Loucy (cell line): ENCODE results near the gene ZNF524.

Source experiments
- H2AFZ ChIP-seq: fragments of 200-600 bp; sonication (generic); 2 replicates; pipeline ENCODE4 v1.6.0; 2016; ENCODE audit warnings: antibody characterized with exemption, mild to moderate bottlenecking, low read length, moderate library complexity
- H3F3A ChIP-seq: fragments of 200-600 bp; 2 replicates; pipeline ENCODE4 v1.6.0; 2016; ENCODE audit warnings: antibody characterized with exemption, low read depth, mild to moderate bottlenecking
- H3K27me3 ChIP-seq: fragments of 200-600 bp; sonication (generic); 2 replicates; pipeline ENCODE4 v1.6.1; 2014; ENCODE audit warnings: low read length, mild to moderate bottlenecking; ENCODE audit not compliant: insufficient read depth, poor library complexity, severe bottlenecking
- H3K36me3 ChIP-seq: fragments of 200-600 bp; sonication (generic); 2 replicates; pipeline ENCODE4 v1.6.1; 2016; ENCODE audit warnings: low read length; ENCODE audit not compliant: insufficient read depth
- H3K4me1 ChIP-seq: fragments of 200-600 bp; sonication (generic); 2 replicates; pipeline ENCODE4 v1.5.1; 2014; ENCODE audit warnings: low read length, mild to moderate bottlenecking; ENCODE audit not compliant: insufficient read depth, poor library complexity, severe bottlenecking
- H3K4me2 ChIP-seq: fragments of 200-600 bp; sonication (generic); 2 replicates; pipeline ENCODE4 v1.6.0; 2014; ENCODE audit warnings: antibody characterized with exemption, low read length, low read depth, mild to moderate bottlenecking; ENCODE audit not compliant: poor library complexity, severe bottlenecking
- H3K4me3 ChIP-seq: fragments of 200-600 bp; sonication (generic); 2 replicates; pipeline ENCODE4 v1.5.1; 2014; ENCODE audit warnings: low read length, mild to moderate bottlenecking, mixed read lengths; ENCODE audit not compliant: poor library complexity, severe bottlenecking
- H3K79me2 ChIP-seq: fragments of 200-600 bp; sonication (generic); 2 replicates; pipeline ENCODE4 v1.6.1; 2014; ENCODE audit warnings: low read length; ENCODE audit not compliant: insufficient read depth
- H3K9ac ChIP-seq: fragments of 200-600 bp; sonication (generic); 2 replicates; pipeline ENCODE4 v1.6.0; 2014; ENCODE audit warnings: mild to moderate bottlenecking, low read depth, low read length, moderate library complexity; ENCODE audit not compliant: poor library complexity, severe bottlenecking
- H3K9me2 ChIP-seq: fragments of 200-600 bp; sonication (generic); replicated peaks from 2 replicates; pipeline ENCODE4 v1.6.1; 2016; ENCODE audit warnings: low read depth, low read length, mixed read lengths
- H3K9me3 ChIP-seq: fragments of 200-600 bp; sonication (generic); 2 replicates; pipeline ENCODE4 v1.6.1; 2014; ENCODE audit warnings: mild to moderate bottlenecking, antibody characterized with exemption, low read length, low read depth; ENCODE audit not compliant: insufficient read depth
- H4K20me1 ChIP-seq: fragments of 200-600 bp; sonication (generic); 2 replicates; pipeline ENCODE4 v1.6.0; 2014; ENCODE audit warnings: antibody characterized with exemption, low read length, mild to moderate bottlenecking; ENCODE audit not compliant: insufficient read depth, poor library complexity, severe bottlenecking
- EZH2phosphoT487 ChIP-seq: fragments of 200-600 bp; IDR thresholded peaks from 2 replicates; pipeline ENCODE4 v1.6.1; 2018; ENCODE audit warnings: antibody characterized with exemption, mild to moderate bottlenecking, moderate library complexity, borderline replicate concordance
- TF ChIP-seq, protein P1 (sequence below): fragments of 200-600 bp; sonication (generic); conservative IDR thresholded peaks from 2 replicates; pipeline ENCODE4 v1.5.1; 2014; ENCODE audit warnings: mild to moderate bottlenecking, antibody characterized with exemption, low read length

Gene ZNF524

DNA sequence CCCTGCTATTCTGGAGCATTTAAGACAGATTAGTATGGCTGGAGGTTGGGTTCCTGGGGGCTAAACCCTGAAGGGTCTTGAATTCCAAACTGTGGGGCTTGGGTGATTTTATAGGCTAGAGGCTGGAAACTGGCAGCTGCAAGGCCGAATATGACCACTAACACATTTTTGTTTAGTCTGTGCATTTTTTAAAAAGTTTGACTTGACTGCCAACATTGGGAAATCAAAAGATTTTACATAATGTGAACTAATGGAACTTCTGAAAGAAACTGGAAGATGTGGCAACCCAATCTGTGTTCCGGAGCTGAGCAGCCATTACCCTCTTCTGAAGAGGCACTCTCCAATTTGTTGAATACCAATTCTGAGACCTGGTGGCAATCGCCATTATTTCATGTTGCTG lies 19.2 kb downstream of the ZNF524 start:
- Histone ChIP-seq H3K4me1 (peaks cover 11% of the 10 kb centered on the region), H4K20me1 (peaks cover 6% of the 10 kb centered on the region), H3F3A (no peaks in the 10 kb centered on the region), H3K9me3 (no peaks in the 10 kb centered on the region), H3K9ac (no peak overlapping the region), H3K4me3 (no peak overlapping the region), H3K27me3 (no peaks in the 10 kb centered on the region), H2AFZ (no peak overlapping the region), H3K36me3 (peaks cover 14% of the 10 kb centered on the region; the same call in 1 of the 2 replicates), H3K79me2 (0 out of 2 replicates have a peak, but pooled peaks cover 7% of the 10 kb centered on the region), H3K9me2 (no peaks in the 10 kb centered on the region), H3K4me2 (no peak overlapping the region)
- TF ChIP-seq EZH2phosphoT487: no peak
- TF ChIP-seq, protein P1, sequence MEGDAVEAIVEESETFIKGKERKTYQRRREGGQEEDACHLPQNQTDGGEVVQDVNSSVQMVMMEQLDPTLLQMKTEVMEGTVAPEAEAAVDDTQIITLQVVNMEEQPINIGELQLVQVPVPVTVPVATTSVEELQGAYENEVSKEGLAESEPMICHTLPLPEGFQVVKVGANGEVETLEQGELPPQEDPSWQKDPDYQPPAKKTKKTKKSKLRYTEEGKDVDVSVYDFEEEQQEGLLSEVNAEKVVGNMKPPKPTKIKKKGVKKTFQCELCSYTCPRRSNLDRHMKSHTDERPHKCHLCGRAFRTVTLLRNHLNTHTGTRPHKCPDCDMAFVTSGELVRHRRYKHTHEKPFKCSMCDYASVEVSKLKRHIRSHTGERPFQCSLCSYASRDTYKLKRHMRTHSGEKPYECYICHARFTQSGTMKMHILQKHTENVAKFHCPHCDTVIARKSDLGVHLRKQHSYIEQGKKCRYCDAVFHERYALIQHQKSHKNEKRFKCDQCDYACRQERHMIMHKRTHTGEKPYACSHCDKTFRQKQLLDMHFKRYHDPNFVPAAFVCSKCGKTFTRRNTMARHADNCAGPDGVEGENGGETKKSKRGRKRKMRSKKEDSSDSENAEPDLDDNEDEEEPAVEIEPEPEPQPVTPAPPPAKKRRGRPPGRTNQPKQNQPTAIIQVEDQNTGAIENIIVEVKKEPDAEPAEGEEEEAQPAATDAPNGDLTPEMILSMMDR: no peak

DNA sequence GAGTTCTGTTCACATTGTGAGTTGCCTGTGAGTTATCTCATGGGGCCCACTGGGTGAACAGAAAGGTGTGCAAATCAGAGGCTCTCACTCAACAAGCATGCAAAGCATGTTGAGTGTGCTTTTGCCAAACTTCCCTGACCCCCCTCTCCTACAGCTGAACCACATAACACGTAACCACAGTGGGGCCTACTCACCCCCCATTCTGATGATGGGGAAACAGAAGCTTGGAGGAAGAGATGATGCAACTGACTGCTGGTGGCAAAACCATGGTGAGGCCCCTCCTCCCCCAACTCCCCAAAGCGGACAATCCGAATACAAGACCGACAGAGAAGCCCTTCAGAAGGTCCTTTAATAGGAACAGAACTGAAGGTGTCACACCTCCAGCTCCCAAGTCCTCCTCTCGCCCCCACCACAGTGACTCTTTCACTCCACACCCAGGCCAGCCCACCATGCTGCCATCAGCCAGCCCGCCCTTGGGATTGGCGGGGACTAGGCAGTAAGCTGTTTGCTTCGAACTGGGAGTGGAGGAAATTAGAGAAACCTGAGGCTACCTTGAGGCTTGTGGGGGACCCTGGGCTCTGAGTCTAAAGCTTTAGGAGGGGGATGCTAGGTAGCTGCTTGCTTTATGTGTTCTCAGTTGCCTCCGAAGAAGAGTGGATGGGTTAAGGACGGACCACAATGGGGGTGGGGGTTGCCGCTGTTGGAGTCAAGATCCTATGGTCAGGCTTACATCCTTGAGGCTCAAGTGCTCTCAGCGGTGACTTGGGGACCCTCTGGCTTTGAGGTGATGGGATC lies 20.5 kb downstream of the ZNF524 start:
- Histone ChIP-seq H3K4me2 (no peak overlapping the region), H3K9ac (no peak overlapping the region), H3K9me2 (no peaks in the 10 kb centered on the region), H3K4me3 (no peak overlapping the region), H4K20me1 (peaks cover 6% of the 10 kb centered on the region), H2AFZ (no peak overlapping the region), H3K79me2 (0 out of 2 replicates have a peak, but pooled peaks cover 7% of the 10 kb centered on the region), H3F3A (no peaks in the 10 kb centered on the region), H3K9me3 (no peaks in the 10 kb centered on the region), H3K4me1 (peaks cover 16% of the 10 kb centered on the region), H3K27me3 (no peaks in the 10 kb centered on the region), H3K36me3 (peaks cover 10% of the 10 kb centered on the region; the same call in 1 of the 2 replicates)
- TF ChIP-seq, protein P1: no peak
- no peak for TF ChIP-seq EZH2phosphoT487

- Histone ChIP-seq H3K4me2 (no peak overlapping the region), H3K4me3 (no peak overlapping the region), H3K79me2 (0 out of 2 replicates have a peak, but pooled peaks cover 7% of the 10 kb centered on the region), H3F3A (no peaks in the 10 kb centered on the region), H3K9ac (no peak overlapping the region), H3K9me3 (no peaks in the 10 kb centered on the region), H2AFZ (no peak overlapping the region), H4K20me1 (peaks cover 6% of the 10 kb centered on the region), H3K36me3 (peaks cover 10% of the 10 kb centered on the region; the same call in 1 of the 2 replicates), H3K9me2 (no peaks in the 10 kb centered on the region), H3K4me1 (peaks cover 16% of the 10 kb centered on the region), H3K27me3 (no peaks in the 10 kb centered on the region)
- TF ChIP-seq, protein P1: no peak
- no peak for TF ChIP-seq EZH2phosphoT487
These were observed 21.2 kb downstream of the ZNF524 start for GRCh38 chr19:55621205-55621672.
